ENCODE data around the gene KLHDC9. TPM values are rescaled to one million over a fixed set of nuclear protein-coding genes. Genes with fewer than 3 reads are reported as not detected.
A peak's percentile ranks its signal among the peaks of the same experiment; 100 is the strongest.

KLHDC9 gene
- total and polyA plus RNA-seq, 8 donors: 3.2 to 19.3 (median 6.8) TPM

DNA sequence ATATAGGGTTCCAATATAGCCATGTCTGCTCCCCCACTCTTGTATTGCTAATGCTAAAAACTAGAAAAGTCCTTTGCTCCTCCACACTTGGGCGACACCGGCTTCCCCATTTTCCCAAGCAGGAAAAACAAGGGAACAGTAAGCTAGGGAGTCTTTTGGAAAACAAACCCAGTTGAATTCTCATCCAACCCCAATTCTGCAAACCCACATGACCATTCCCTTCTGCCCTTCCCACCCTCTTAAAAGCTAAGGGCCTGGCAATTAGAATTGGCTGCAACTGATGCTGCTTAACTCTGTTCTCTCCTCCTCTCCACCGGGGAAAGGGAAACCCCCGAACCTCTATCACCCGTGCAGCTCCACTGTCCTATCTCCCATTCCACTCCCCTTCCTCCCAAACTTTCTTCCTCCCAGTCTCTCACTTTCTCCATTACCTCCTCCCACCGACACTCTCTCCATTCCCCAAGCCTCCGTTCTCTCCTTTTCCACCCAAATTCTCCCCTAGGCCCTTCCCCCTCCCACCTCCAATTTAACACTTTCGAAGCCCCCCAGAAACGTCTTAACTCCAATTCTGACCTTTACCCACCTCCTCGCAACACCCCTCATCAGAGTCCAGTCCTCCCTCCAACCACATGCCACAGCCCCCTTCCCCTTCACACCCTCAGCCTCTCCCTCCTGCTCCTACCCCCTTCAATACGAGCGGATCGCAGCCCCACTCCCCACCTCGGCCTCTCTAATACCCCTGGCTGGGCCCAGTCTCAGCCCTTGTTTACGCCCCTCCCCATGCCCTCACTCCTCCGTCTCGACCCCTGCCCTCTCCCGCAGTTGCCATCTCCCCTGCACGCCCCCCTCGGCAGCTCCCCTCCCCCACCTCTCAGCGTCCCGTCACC is 33.6 kb downstream of the KLHDC9 start:
- ATAC-seq: peak in 3 of 4 donors; percentile 5 to 15 (median 10)
- intact Hi-C loops (cut with DNase I): loop anchor here in 1 of 3 donors (10.0 kb wide), 1 partner anchor 297 kb away; no protein-coding TSS in a partner anchor

DNA sequence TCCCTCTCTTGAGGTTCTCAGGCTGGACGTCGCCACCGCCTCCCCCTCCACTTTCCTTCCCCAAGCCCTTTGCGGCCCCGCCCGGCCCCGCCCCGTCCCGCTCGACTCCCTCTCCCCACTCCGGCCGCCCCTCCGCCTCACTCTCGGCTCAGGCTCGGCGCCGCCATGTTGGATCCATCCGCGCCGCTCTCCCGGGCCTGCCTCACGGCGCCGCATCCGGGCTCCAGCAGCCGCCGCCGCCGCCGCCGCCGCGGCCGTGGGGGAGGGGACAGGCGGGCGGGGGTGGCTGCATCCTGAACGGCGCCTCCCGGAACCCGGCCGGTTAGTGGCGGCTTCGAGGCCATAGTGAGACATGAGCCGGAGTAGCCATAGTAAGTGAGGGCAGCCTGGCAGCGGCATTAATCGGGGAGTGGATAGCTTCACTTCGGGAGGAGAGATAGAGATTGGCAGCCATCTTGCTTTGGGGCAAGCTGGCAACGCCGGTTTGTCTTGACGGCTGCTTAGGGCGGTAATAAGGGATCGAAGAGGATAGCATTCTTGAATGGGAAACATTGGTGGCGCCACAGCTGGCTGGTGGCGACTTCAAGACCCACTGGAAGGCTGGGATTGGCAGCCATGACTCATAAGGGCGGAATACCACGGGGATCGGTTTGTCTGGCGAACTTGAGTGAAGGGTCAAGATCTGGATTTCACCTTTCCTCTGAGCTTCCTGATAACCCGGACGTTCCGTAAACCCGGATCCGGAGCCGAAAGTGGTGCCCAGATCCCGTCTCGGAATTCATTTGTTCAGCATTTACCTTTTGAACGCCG is 34.5 kb downstream of the KLHDC9 start, which contains the start of gene DEDD:
Gene DEDD (minus strand): TSS at position 258 of the 810 bp plus-strand sequence. CDS start 8,205 bp downstream, outside the sequence.
- DNase-seq (peak; percentile 89 to 96 (median 94)), ATAC-seq (peak; percentile 89 to 95 (median 93)), FAIRE-seq (no peak)
- WGBS, 2 donors: 0 to 1% methylated on average over 65 to 68 of the region's 68 CpGs
- Histone ChIP-seq H3K4me3 (peak within 1 kb of the TSS; percentile 51 to 79 (median 64)), H3K4me1 (peaks cover 6 to 12% (median 9%) of the 10 kb centered on the region in 3 donors), H3K9me3 (no peaks in the 10 kb centered on the region), H3K36me3 (peaks cover 0 to 4% (median 0%) of the 10 kb centered on the region in 3 donors), H3K27ac (peak within 1 kb of the TSS; percentile 87 to 97 (median 92)), H3K27me3 (no peaks in the 10 kb centered on the region)
- TF ChIP-seq, protein P1, sequence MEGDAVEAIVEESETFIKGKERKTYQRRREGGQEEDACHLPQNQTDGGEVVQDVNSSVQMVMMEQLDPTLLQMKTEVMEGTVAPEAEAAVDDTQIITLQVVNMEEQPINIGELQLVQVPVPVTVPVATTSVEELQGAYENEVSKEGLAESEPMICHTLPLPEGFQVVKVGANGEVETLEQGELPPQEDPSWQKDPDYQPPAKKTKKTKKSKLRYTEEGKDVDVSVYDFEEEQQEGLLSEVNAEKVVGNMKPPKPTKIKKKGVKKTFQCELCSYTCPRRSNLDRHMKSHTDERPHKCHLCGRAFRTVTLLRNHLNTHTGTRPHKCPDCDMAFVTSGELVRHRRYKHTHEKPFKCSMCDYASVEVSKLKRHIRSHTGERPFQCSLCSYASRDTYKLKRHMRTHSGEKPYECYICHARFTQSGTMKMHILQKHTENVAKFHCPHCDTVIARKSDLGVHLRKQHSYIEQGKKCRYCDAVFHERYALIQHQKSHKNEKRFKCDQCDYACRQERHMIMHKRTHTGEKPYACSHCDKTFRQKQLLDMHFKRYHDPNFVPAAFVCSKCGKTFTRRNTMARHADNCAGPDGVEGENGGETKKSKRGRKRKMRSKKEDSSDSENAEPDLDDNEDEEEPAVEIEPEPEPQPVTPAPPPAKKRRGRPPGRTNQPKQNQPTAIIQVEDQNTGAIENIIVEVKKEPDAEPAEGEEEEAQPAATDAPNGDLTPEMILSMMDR (IDR thresholded peaks at IDR 0.05): no peak
- intact Hi-C loops (cut with DNase I): loop anchor here in 1 of 3 donors (10.0 kb wide), 1 partner anchor 298 kb away; no protein-coding TSS in a partner anchor

More for the DNA sequence above, 33.6 kb downstream of the KLHDC9 start:
- peak overlapping the region; percentile 51 to 79 (median 64) for H3K4me3 ChIP-seq
- H3K36me3 ChIP-seq: peaks cover 0 to 4% (median 0%) of the 10 kb centered on the region in 3 donors
- 2 to 4% methylated on average over 22 of the region's 22 CpGs for WGBS, 2 donors
- no peak for DNase-seq
- H3K9me3 ChIP-seq: no peaks in the 10 kb centered on the region
- FAIRE-seq: no peak
- peaks cover 6 to 12% (median 9%) of the 10 kb centered on the region in 3 donors for H3K4me1 ChIP-seq
- H3K27ac ChIP-seq: peak overlapping the region; percentile 87 to 97 (median 92)
- H3K27me3 ChIP-seq: no peaks in the 10 kb centered on the region
- TF ChIP-seq, protein P1 (IDR thresholded peaks at IDR 0.05): no peak

DNA sequence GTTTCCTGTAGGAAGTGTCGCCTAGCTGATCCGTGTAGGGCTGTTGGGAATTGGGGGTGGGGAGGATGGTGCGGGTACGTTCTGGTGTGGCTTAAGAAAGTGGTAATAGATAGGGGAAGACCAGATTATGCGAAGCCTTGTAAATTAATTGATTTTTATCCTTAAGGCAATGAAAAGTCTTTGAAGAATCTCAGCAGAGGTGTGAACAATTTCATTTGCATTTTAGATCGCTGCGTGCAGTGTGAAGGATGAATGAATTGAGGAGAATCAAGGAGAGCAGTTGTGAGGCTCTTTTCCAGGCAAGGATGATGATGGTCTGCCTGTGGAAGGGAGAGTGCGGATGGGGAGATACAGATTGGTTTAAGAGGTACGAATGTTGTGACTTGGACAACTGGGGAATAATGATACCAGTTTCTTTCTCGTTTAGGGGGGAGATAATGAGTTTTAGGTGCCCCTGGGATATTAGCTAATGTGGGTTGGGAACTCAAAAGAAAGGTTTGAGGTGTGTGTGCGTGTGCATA is 35.1 kb downstream of the KLHDC9 start:
- no peak for FAIRE-seq
- Histone ChIP-seq H3K36me3 (peaks cover 0 to under 1% (median 0%) of the 10 kb centered on the region in 3 donors), H3K9me3 (no peaks in the 10 kb centered on the region), H3K27me3 (no peaks in the 10 kb centered on the region), H3K4me3 (peak overlapping the region; percentile 51 to 79 (median 64)), H3K4me1 (peaks cover 6 to 12% (median 9%) of the 10 kb centered on the region in 3 donors), H3K27ac (peak overlapping the region; percentile 87 to 97 (median 92))
- DNase-seq: no peak
- TF ChIP-seq, protein P1 (IDR thresholded peaks at IDR 0.05): no peak
- 3 to 4% methylated on average over 11 of the region's 11 CpGs for WGBS, 2 donors
- ATAC-seq: peak in 1 of 4 donors; percentile 51
- intact Hi-C loops (cut with DNase I): loop anchor here in 1 of 3 donors (10.0 kb wide), 1 partner anchor 298 kb away; no protein-coding TSS in a partner anchor

DNA sequence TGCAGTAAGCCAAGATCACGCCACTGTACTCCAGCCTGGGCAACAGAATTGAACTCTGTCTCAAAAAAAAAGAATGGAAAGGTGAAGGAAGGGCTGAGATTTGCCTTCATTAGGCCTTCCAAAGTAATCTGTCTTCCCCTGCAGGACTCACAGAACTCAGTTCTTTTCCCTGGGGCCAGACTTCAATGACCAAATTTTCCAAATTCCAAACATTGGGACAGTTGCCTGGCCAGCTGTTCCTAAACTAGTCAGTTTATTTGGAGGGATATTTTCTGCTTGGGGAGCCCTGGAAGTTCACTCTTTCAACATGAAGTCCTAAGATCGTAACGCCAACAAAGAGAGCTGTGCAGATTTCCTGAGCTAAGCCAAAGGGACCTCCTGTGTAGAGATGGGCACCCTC is 39.7 kb downstream of the KLHDC9 start:
- TF ChIP-seq, protein P1 (IDR thresholded peaks at IDR 0.05): no peak
- WGBS, 2 donors: 80 to 91% methylated on average over 3 of the region's 3 CpGs

More for the DNA sequence above, 39.7 kb downstream of the KLHDC9 start:
- peaks cover 0 to 9% (median 0%) of the 10 kb centered on the region in 3 donors for H3K4me1 ChIP-seq
- no peaks in the 10 kb centered on the region for H3K9me3 ChIP-seq
- no peak overlapping the region for H3K27ac ChIP-seq
- H3K36me3 ChIP-seq: no peaks in the 10 kb centered on the region
- intact Hi-C loops (cut with DNase I): loop anchor here in 1 of 3 donors (10.0 kb wide), 1 partner anchor 303 kb away; no protein-coding TSS in a partner anchor
- H3K4me3 ChIP-seq: no peak overlapping the region
- DNase-seq (no peak), FAIRE-seq (no peak), ATAC-seq (no peak)
- H3K27me3 ChIP-seq: no peaks in the 10 kb centered on the region

All from pancreas (tissue), 10 donors.